GM03348 (cell line): Measurements from ENCODE around the gene SIPA1.
"Not testable (repeated sequence)": the region's sequence is repeated elsewhere in the genome, so short reads cannot be mapped to it uniquely, and the experiment has no call there.

Experiments used
- DNase-seq: peaks from one replicate; pipeline ENCODE4 v3.0.0; 2012; ENCODE audit warnings: low spot score

SIPA1 gene

GRCh38 chr11:65624931-65625627 is 12.8 kb upstream of the SIPA1 start:
- DNase-seq, result no peak

GRCh38 chr11:65625628-65626342 is 12.1 kb upstream of the SIPA1 start:
- DNase-seq, result peak; percentile 59

GRCh38 chr11:65627202-65627601 is 10.7 kb upstream of the SIPA1 start:
- no peak for DNase-seq

- DNase-seq, result no peak
Measured at GRCh38 chr11:65629579-65629978, 8.3 kb upstream of the SIPA1 start.

- DNase-seq, result no peak
Measured at GRCh38 chr11:65630215-65630614, 7.7 kb upstream of the SIPA1 start.

- DNase-seq, result no peak
Measured at GRCh38 chr11:65633390-65634108, 4.4 kb upstream of the SIPA1 start.

- no peak for DNase-seq
Measured at GRCh38 chr11:65634109-65634436, 3.8 kb upstream of the SIPA1 start.

- no peak for DNase-seq
Measured at GRCh38 chr11:65634440-65634839, 3.5 kb upstream of the SIPA1 start.

GRCh38 chr11:65634905-65635731 is 2.8 kb upstream of the SIPA1 start:
- no peak for DNase-seq

- DNase-seq, result no peak
Measured at GRCh38 chr11:65636108-65637031, 1.5 kb upstream of the SIPA1 start.

GRCh38 chr11:65637032-65637557 is 806 bp upstream of the SIPA1 start:
- no peak for DNase-seq

GRCh38 chr11:65639228-65639597 is 1.3 kb downstream of the SIPA1 start:
- not testable (repeated sequence) for DNase-seq

- DNase-seq, result no peak
Measured at GRCh38 chr11:65639623-65640482, 2.0 kb downstream of the SIPA1 start.

- no peak for DNase-seq
Measured at GRCh38 chr11:65640483-65641296, 2.8 kb downstream of the SIPA1 start.

- no peak for DNase-seq
Measured at GRCh38 chr11:65641297-65642013, 3.6 kb downstream of the SIPA1 start.

- no peak for DNase-seq
Measured at GRCh38 chr11:65642014-65642671, 4.2 kb downstream of the SIPA1 start.

GRCh38 chr11:65643971-65644370 is 6.1 kb downstream of the SIPA1 start:
- no peak for DNase-seq

- no peak for DNase-seq
Measured at GRCh38 chr11:65644837-65645236, 6.9 kb downstream of the SIPA1 start.
